Epithelial cell of proximal tubule (primary cell): Measurements from ENCODE around the gene CACFD1. TPM values are rescaled to one million over a fixed set of nuclear protein-coding genes. Genes with fewer than 3 reads are reported as not detected.

Experiments
- DNase-seq: peaks from one replicate; pipeline ENCODE4 v3.0.0-alpha.2; 2011; ENCODE audit warnings: low read depth
- H3K4me3 ChIP-seq: 2 replicates; pipeline ENCODE4 v1.5.1; 2011; ENCODE audit warnings: low read depth, mild to moderate bottlenecking, low read length
- CTCF ChIP-seq: conservative IDR thresholded peaks from 2 replicates; pipeline ENCODE4 v1.5.1; 2012; ENCODE audit warnings: low read depth, mild to moderate bottlenecking, low read length
- total RNA-seq: library from RNA; depleted of rRNA; stranded (reverse); fragments of >200 nt; gene quantifications from 2 replicates; pipeline ENCODE4 v1.2.3, GENCODE V29; 2015

Gene CACFD1
- total RNA-seq, 1 donor from 2014 or later: 11.0 TPM

- H3K4me3 ChIP-seq: no peak overlapping the region
- DNase-seq: no peak
- no peak for TF ChIP-seq CTCF
These were observed 30.5 kb downstream of the CACFD1 start for GRCh38 chr9:133490201-133490681.

DNA sequence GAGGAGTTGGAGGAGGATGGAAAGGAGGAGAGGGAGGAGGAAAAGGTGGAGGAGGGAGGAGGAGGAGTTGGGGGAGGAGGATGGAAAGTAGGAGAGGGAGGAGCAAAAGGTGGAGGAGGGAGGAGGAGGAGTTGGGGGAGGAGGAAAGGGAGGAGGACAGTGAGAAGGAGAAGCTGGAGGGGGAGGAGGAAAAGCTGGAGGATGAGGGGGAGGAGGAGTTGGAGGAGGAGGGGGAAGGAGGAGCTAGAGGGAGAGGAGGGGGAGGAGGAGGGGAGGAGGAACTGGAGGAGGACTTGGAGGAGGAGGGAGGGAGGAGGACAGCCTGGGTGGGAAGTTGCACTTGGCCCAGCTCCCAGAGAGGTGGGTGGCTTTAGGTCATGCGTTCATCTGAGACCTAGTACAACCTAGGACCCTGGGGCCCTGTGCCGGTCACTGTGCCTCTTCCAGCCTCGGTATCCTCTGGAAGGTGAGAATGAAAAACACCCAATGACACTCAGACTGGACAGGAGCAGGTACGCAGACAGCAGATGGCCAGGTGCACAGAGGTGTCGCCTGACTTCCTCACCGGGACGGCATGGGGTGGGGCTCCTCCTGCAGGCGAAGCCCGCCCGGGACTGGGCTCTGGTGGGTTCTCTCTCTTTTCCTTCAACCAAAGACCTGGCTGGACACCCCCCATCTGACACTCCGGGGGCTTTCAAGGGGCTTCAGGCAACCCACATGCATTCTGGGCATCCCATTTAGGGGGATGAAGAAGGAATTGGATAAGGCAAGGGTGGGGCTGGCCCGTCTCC is 31.3 kb downstream of the CACFD1 start:
- no peak overlapping the region for H3K4me3 ChIP-seq
- TF ChIP-seq CTCF: no peak
- no peak for DNase-seq

DNA sequence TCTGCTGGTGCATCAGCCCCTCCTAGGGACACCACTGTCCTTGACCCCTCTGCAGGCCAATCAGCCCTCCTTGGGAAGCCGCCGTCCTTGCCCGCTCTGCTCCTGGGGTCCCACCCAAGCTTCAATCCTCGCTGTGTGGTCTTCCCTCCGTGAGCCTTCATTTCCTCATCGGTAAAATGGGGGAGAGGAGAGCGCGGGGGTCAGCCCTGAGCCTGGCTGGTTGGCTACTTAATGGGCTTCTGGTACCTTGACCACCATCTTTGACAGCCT is 31.8 kb downstream of the CACFD1 start:
- DNase-seq: no peak
- TF ChIP-seq CTCF: no peak
- H3K4me3 ChIP-seq: no peak overlapping the region

GRCh38 chr9:133492061-133493021 is 32.6 kb downstream of the CACFD1 start:
- TF ChIP-seq CTCF: no peak

GRCh38 chr9:133493428-133493827 is 33.6 kb downstream of the CACFD1 start:
- no peak for TF ChIP-seq CTCF
- no peak overlapping the region for H3K4me3 ChIP-seq
- DNase-seq: no peak

More at GRCh38 chr9:133492061-133493021, 32.6 kb downstream of the CACFD1 start:
- DNase-seq: no peak
- H3K4me3 ChIP-seq: no peak overlapping the region

DNA sequence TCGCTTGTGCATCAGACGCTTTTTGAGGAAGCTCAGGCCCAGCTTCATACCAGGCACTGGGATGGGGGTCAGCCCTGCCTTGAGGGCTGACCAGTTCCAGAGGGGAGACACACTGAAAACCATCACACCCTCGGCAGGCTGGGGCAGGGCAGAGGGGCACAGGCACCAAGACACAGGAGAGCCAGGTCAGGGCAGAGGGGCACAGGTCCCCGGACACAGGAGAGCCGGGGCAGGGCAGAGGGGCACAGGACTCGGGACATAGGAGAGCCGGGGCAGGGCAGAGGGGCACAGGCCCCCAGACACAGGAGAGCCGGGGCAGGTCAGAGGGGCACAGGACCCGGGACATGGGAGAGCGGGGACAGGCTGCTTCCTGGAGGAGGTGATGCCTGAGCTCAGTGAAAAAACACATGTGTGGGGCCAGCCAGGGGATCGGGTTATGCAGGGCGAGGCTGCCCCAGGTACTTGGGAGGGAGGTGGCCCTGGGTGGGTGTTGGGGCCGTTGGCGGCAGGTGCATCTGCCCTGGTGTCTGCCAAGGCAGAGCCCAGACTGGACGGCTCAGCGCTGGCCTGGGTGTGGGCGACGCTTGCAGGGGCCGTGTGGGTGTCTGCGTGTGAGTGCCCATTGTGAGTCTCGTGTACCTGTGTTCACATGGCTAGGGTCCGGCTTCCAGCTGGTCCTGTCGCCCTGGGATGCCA is 34.2 kb downstream of the CACFD1 start:
- H3K4me3 ChIP-seq: no peak overlapping the region
- TF ChIP-seq CTCF: no peak
- DNase-seq: no peak
